Epithelial cell of alveolus of lung (primary cell): Measurements from ENCODE around the gene ANTXRL. TPM values are rescaled to one million over a fixed set of nuclear protein-coding genes. Genes with fewer than 3 reads are reported as not detected.

Experiments used
- total RNA-seq: library from RNA; depleted of rRNA; stranded (reverse); fragments of >200 nt; gene quantifications from 2 replicates; pipeline ENCODE4 v1.2.1, GENCODE V29; 2015

ANTXRL gene
- total RNA-seq: not detected in 2 replicates

DNA sequence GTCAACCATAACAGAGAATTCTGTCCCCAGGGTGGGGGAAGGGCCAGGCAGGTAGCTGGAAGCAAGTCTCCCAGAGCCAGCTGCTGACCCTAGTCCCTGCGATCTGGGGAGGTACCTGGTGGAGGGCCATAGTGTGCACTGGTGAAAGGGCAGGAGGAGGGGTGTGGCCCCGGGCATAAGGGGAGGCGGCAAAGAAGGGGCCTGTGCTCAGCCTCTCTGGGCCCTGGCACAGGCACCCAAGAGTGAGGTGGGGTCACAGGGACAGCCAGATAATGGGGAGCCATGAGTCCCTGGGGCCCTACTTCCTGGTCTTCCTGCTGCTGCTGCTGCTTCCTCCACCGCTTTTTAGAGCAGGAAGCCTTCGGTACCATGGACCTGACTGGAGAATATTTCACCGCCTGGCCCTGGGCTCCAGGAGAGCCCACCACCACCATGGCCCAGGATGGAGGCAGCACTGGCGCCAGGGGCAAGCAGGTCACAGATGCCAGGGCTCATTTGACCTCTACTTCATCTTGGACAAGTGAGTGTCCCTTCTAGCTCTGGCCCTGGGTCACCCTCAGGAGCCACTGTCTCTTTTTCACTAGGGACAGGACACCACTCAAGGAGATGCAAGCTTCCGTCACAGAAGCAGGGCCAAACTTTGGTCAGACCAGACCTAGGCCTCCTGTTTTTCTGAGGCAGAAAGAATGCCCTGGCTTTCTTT, at the start of gene ANTXRL:
ANTXRL (plus strand) TSS at position 7 of the 703 bp plus-strand sequence; CDS start at position 273, 266 bp downstream.

DNA sequence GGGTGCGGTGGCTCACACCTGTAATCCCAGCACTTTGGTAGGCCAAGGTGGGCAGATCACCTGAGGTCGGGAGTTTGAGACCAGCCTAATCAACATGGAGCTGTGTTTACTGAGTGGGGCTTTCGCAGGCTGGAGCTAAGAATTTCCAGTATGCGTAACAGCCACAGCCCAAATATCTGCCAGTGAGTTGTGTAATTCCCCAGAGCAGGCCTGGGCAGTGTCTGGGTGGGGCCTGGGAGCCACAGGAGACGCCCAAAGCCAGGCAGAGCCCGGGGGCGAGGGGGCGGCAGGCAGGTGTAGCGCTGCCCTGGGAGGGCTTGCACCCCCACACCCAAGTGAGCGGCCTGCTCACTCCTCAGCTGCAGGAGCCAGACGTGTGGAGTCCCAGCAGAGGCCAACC, 88.6 kb downstream of the ANTXRL start, which contains the start of gene ANXA8L1:
ANXA8L1 (plus strand) TSS at position 371 of the 400 bp plus-strand sequence. CDS start 76 bp downstream, outside the sequence.

Other genes with a start within 250 kb of the ANTXRL start
- not detected in 2 replicates for gene MSMB, start 240.7 kb upstream of the ANTXRL start, total RNA-seq
- gene ANXA8L1, start 88.8 kb downstream of the ANTXRL start, total RNA-seq: 0.56 and 5.7 TPM in 2 replicates
- gene NPY4R, start 179.0 kb downstream of the ANTXRL start, total RNA-seq: 0.13 TPM in 1 of 2 replicates, not detected in the other